Transverse colon (tissue), 4 donors: ENCODE results near the gene HIP1R.

Experiments
- POLR2A ChIP-seq: fragments of 450-650 bp; IDR thresholded peaks from one replicate; pipeline ENCODE4 v1.6.1; 2016; ENCODE audit warnings: antibody characterized with exemption, mild to moderate bottlenecking, moderate library complexity
- POLR2AphosphoS5 ChIP-seq, 3 donors: sonication (generic); formaldehyde crosslinking; IDR thresholded peaks; one replicate each; pipeline ENCODE4 v1.6.1; 2016; ENCODE audit warnings: antibody characterized with exemption in 3 of 3
- TF ChIP-seq, protein P1 (sequence below), 5 experiments: fragments of 200-600 bp in 3 of 5; fragments of 450-650 bp in 2 of 5; sonication (generic) in 3 of 5; IDR thresholded peaks; 1 replicate in 2 of 5; 2 replicates in 3 of 5; pipeline ENCODE4 v1.5.1; 2016 to 2017; ENCODE audit warnings: antibody characterized with exemption in 5 of 5, inconsistent platforms in 3 of 5, mild to moderate bottlenecking in 2 of 5, moderate library complexity in 1 of 5

DNA sequence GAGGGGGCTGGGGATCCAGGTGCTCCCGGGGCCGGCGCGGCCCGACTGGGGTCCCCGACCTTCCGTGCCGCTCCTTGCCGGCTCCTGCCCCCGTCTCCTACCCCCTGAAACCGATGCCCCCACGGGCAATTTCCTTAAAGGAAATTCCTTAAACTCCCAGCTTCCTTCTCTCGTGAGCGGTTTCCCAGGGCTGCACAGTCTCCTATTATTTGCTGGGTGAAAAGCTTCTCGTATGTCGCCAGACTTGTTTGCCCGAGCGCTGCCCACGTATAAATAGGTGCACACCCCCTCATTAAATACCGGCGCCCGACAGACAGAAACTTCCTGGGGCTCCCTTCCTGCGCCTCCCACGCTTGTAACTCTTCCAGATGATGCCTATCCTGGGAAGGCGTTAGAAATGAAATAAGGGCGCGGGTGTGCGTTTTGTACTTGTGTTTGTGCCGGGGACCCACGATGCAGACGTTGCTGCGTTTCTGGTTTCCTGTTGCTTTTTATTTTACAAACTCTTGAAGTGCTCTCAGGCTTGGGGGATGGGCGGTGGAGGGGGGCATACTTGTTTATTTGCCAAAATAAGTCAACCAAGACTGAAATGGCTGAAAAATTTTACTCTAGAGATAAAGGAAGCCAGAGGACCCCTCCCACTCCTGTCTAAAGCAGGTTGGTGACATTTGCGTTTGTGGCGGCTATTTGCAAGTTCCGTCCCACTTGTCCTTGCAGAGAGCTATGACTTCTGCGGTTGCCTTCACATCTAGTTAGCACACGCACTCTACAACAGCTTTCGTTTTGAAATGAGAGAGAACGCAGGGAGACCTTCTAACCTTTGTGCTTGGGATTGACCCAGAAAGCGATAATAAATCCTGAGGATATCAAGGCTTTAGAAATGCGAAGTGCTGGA is 1.0 kb downstream of the HIP1R start:
- TF ChIP-seq, protein P1, sequence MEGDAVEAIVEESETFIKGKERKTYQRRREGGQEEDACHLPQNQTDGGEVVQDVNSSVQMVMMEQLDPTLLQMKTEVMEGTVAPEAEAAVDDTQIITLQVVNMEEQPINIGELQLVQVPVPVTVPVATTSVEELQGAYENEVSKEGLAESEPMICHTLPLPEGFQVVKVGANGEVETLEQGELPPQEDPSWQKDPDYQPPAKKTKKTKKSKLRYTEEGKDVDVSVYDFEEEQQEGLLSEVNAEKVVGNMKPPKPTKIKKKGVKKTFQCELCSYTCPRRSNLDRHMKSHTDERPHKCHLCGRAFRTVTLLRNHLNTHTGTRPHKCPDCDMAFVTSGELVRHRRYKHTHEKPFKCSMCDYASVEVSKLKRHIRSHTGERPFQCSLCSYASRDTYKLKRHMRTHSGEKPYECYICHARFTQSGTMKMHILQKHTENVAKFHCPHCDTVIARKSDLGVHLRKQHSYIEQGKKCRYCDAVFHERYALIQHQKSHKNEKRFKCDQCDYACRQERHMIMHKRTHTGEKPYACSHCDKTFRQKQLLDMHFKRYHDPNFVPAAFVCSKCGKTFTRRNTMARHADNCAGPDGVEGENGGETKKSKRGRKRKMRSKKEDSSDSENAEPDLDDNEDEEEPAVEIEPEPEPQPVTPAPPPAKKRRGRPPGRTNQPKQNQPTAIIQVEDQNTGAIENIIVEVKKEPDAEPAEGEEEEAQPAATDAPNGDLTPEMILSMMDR (IDR thresholded peaks at IDR 0.05), result no peak
- TF ChIP-seq POLR2A, result peak; percentile 55
- peak; percentile 41 to 78 (median 66) for TF ChIP-seq POLR2AphosphoS5 (IDR thresholded peaks at IDR 0.05)
